Adrenal gland (tissue), 5 donors: Measurements from ENCODE around the gene PANX2.

Experiments used
- POLR2A ChIP-seq, 2 donors: fragments of 450-650 bp; IDR thresholded peaks; one replicate each; pipeline ENCODE4 v1.6.1; 2017; ENCODE audit warnings: antibody characterized with exemption in 2 of 2, mild to moderate bottlenecking in 2 of 2, moderate library complexity in 1 of 2
- TF ChIP-seq, protein P1 (sequence below), 6 experiments: fragments of 450-650 bp in 4 of 6; fragments of 200-600 bp in 2 of 6; sonication (generic) in 1 of 6; IDR thresholded peaks; 1 replicate in 5 of 6; 2 replicates in 1 of 6; pipeline versions ENCODE4 v1.5.1 to v1.8.0; 2016 to 2021; ENCODE audit warnings: antibody characterized with exemption in 6 of 6, mild to moderate bottlenecking in 2 of 6, moderate library complexity in 1 of 6
- donor health status: DM: no; HTN: no; CAD: no.

DNA sequence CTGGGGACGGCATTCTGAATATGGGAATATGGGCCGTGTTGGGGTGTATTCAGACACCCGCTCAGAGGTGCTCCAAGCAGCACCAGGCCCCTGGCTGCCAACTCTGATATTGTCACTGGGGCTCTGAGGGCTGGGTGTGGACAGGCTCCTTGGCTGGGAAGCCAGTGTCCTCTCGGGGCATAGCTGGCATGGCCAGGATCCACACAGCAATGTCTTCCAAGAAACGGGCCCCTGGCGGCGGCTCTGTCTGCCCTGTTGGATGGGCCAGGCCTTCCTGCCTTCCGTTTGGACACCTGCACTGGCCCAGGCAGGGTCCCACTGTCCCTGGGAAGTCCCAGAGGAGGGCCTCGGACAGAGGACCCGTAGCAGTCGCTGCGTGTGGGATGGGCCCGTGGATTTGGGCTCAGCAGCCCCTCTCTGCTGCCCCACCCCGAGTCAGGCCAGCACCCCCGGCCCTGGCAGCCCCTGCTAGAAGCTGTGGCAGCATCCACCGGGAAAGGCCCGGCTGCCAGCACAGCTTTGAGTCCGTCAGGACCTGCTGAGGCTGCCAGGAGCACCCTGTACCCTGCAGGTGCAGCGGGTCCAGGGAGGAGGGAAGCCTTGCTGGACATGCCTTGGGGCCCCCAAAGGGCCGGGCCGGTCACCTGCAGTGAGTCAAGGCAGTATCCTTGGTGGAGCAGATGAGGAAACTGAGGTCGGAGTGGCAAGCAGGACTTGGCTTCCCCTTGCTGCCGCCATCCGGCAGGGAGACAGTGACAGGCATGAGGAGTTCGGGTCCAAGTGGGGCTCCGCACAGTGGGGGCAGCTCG lies 4.1 kb downstream of the PANX2 start:
- TF ChIP-seq, protein P1, sequence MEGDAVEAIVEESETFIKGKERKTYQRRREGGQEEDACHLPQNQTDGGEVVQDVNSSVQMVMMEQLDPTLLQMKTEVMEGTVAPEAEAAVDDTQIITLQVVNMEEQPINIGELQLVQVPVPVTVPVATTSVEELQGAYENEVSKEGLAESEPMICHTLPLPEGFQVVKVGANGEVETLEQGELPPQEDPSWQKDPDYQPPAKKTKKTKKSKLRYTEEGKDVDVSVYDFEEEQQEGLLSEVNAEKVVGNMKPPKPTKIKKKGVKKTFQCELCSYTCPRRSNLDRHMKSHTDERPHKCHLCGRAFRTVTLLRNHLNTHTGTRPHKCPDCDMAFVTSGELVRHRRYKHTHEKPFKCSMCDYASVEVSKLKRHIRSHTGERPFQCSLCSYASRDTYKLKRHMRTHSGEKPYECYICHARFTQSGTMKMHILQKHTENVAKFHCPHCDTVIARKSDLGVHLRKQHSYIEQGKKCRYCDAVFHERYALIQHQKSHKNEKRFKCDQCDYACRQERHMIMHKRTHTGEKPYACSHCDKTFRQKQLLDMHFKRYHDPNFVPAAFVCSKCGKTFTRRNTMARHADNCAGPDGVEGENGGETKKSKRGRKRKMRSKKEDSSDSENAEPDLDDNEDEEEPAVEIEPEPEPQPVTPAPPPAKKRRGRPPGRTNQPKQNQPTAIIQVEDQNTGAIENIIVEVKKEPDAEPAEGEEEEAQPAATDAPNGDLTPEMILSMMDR (IDR thresholded peaks at IDR 0.05), result no peak
- TF ChIP-seq POLR2A (IDR thresholded peaks at IDR 0.05), result no peak
